SK-N-SH treated with all-trans-retinoic acid at 6 μM for 48 hours (cell line): ENCODE measurements around the gene PAPPA.

Source experiments
- ARNTL ChIP-seq: fragments of 450-650 bp; formaldehyde crosslinking; IDR thresholded peaks from 2 replicates; pipeline ENCODE4 v1.5.0; 2020; ENCODE audit warnings: low read depth, mild to moderate bottlenecking, moderate library complexity, borderline replicate concordance
- ZC3H10 ChIP-seq: fragments of 250-450 bp; sonication (Bioruptor Pico); IDR thresholded peaks from 2 replicates; pipeline ENCODE4 v1.5.1; 2021; ENCODE audit warnings: mild to moderate bottlenecking, moderate library complexity

DNA sequence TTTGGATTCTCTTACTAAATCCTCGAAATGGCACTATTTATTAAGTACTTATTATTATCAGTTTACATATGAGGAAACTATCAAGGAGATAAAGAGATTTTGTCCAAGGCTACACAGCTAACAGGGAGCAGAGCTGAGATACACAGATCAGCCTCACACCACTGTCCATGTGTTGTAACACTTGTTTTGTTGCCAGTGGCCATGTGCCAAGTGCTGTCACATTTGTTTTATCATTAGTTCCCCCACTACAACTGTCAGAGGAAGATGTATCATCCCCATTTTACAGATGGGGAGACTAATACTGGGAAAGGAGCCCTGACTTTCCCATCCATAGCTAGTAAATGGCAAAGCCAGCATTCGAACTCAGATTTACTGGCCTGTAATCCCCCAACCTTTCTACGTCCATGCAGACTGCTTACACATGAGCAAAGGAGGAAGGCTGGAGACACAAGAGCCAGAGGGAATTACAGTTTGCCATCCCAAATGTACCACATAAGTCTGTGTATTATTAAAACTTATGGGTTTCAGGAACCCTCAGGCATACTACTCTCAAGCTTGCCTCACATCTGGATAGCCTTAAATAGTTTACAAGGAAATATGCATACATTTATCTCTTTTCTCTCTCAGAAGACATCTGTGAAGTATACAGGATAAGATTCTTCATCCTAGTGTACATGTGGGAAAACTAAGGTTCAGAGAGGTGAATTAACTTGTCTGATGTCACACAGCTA is 25.1 kb downstream of the PAPPA start:
- TF ChIP-seq ZC3H10 (no peak), ARNTL (CRISPR knock-in tag) (no peak)
